Measurements from ENCODE around the gene CFAP97. TPM values are rescaled to one million over a fixed set of nuclear protein-coding genes. Genes with fewer than 3 reads are reported as not detected.

CFAP97 gene
- total RNA-seq, 1 experiment from 2014 or later: 12.4 TPM

DNA sequence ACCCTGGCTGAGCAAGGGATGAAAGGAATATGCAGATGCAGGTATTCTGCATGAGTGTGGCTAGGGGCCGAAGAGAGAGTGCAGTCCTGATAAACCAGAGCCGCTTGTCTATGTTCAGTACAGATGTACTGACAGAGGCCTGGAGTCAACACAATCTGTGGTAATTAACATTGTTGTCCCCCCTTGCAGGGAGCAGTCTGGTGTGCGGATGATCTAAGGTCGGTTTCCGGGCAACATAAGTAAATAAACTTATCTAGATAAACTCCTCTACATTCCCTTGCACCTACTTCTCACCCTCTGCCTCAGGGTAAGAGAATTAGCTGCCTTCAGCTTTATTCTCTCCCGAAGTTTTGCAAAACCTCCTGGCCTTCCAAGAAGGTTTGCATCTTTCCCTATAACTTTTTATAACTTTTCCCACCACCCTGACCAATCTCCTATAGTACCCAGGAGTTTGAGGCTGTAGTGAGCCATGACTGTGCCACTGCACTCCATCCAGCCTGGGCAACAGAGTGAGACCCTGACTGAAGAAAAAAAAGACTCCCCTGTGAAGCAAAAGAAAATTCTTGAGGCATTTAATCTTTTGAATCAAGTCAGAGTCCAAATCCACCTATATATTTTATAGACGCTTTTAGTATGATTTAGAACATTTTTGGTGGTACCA is 32.2 kb upstream of the CFAP97 start:
- H3K79me2 ChIP-seq (ENCODE audit: low read length): no peaks in the 10 kb centered on the region
- BruUV-seq (replicated peaks): no TSS peak
- no peaks in the 10 kb centered on the region for H3K9me2 ChIP-seq (replicated peaks; ENCODE audit: low read length)
- TF ChIP-seq CTCF (conservative IDR thresholded peaks at IDR 0.05; ENCODE audit: low read depth, low read length): no peak
- no peak for TF ChIP-seq EZH2 (IDR thresholded peaks at IDR 0.05; ENCODE audit: low read length, unreplicated experiment)
- TF ChIP-seq EZH2phosphoT487 (IDR thresholded peaks at IDR 0.05; ENCODE audit: borderline replicate concordance, low read length): no peak
- H3K4me1 ChIP-seq (ENCODE audit: insufficient read depth, low read length): no peaks in the 10 kb centered on the region
- DNase-seq (no peak), ATAC-seq (no peak)
- H3K27me3 ChIP-seq (ENCODE audit: low read length): no peaks in the 10 kb centered on the region
- H3F3A ChIP-seq (ENCODE audit: low read length, unreplicated experiment): no peaks in the 10 kb centered on the region
- intact Hi-C loops (cut with micrococcal nuclease): no loop called here
- no peak overlapping the region for H2AFZ ChIP-seq (ENCODE audit: low read length)
- CTCF ChIA-PET: no interaction called here
- H3K36me3 ChIP-seq (ENCODE audit: low read depth, low read length): no peaks in the 10 kb centered on the region
- no peak overlapping the region for H3K9ac ChIP-seq (ENCODE audit: low read length)
- no peak overlapping the region for H3K4me2 ChIP-seq (ENCODE audit: low read length)
- no peaks in the 10 kb centered on the region for H3K9me3 ChIP-seq (ENCODE audit: low read length)
- H3K4me3 ChIP-seq (ENCODE audit: low read length): no peak overlapping the region
- no peak overlapping the region for H3K27ac ChIP-seq (ENCODE audit: low read length)
- no peaks in the 10 kb centered on the region for H4K20me1 ChIP-seq (ENCODE audit: low read length)
- POLR2A ChIA-PET (ENCODE audit: unreplicated experiment): no interaction called here

DNA sequence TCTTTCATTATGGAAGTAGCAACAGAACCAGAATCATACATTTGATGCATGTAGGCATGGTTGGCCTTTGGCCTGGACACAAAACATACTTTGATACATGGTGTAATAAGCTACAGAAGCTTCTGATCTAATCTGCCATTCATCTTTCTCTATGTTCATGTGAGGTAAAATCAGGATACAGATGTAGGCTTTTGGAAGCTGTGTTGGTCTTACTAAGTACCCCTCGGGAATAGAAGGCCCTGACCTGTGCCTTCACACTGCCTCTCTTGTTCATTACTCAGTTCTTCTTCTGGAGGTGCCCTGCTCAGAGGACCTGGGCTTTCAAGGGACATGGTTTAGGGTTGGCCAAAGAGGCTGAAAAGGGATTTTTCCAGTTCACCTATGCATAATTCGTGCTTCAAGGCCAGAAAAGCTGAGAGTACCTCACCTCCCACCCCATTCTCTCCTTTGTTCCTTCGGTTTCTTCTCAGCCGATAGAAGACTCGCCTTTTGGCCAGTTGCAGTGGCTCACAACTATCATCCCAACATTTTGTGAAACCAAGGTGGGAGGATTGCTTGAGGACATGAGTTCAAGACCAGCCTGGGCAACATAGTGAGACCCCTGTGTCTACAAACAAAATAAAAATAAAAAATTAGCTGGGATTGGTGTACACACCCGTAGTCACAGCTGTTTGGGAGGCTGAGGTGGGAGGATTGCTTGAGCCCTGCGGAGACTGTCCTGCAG is 31.5 kb upstream of the CFAP97 start:
- CTCF ChIA-PET: no interaction called here
- no peak for ATAC-seq
- no peak overlapping the region for H3K27ac ChIP-seq (ENCODE audit: low read length)
- TF ChIP-seq CTCF (conservative IDR thresholded peaks at IDR 0.05; ENCODE audit: low read depth, low read length) (no peak), EZH2phosphoT487 (IDR thresholded peaks at IDR 0.05; ENCODE audit: borderline replicate concordance, low read length) (no peak), EZH2 (IDR thresholded peaks at IDR 0.05; ENCODE audit: low read length, unreplicated experiment) (no peak)
- no peaks in the 10 kb centered on the region for H3K4me1 ChIP-seq (ENCODE audit: insufficient read depth, low read length)
- H2AFZ ChIP-seq (ENCODE audit: low read length): no peak overlapping the region
- H3K9me3 ChIP-seq (ENCODE audit: low read length): no peaks in the 10 kb centered on the region
- no peak for DNase-seq
- no TSS peak for BruUV-seq (replicated peaks)
- no peaks in the 10 kb centered on the region for H3K27me3 ChIP-seq (ENCODE audit: low read length)
- H3K4me2 ChIP-seq (ENCODE audit: low read length): no peak overlapping the region
- H3K36me3 ChIP-seq (ENCODE audit: low read depth, low read length): no peaks in the 10 kb centered on the region
- intact Hi-C loops (cut with micrococcal nuclease): no loop called here
- POLR2A ChIA-PET (ENCODE audit: unreplicated experiment): no interaction called here
- H3K79me2 ChIP-seq (ENCODE audit: low read length): no peaks in the 10 kb centered on the region
- H3F3A ChIP-seq (ENCODE audit: low read length, unreplicated experiment): no peaks in the 10 kb centered on the region
- H3K9me2 ChIP-seq (replicated peaks; ENCODE audit: low read length): no peaks in the 10 kb centered on the region
- H4K20me1 ChIP-seq (ENCODE audit: low read length): no peaks in the 10 kb centered on the region
- H3K9ac ChIP-seq (ENCODE audit: low read length): no peak overlapping the region
- no peak overlapping the region for H3K4me3 ChIP-seq (ENCODE audit: low read length)

DNA sequence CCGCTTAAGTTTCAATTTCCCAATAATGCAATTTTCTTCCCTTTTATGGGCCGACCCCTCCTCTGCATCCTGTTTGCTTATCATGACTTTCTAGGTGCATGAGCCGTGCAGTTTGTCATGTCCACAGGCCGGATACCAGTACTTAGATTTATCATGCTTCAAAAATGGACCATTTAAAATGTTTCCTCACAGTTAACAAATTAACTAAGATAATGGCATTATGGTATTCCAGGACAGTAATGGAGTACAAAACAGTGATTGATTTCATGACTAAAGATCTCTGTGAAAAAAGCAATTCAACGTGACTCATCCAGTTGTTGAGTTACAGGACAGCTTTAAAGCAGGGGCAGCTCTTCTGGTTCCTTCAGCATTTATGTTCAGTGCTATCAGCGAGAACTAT is 28.6 kb upstream of the CFAP97 start:
- no peaks in the 10 kb centered on the region for H3K4me1 ChIP-seq (ENCODE audit: insufficient read depth, low read length)
- H3K9ac ChIP-seq (ENCODE audit: low read length): no peak overlapping the region
- H3F3A ChIP-seq (ENCODE audit: low read length, unreplicated experiment): no peaks in the 10 kb centered on the region
- TF ChIP-seq EZH2 (IDR thresholded peaks at IDR 0.05; ENCODE audit: low read length, unreplicated experiment) (no peak), CTCF (conservative IDR thresholded peaks at IDR 0.05; ENCODE audit: low read depth, low read length) (no peak)
- no peaks in the 10 kb centered on the region for H3K79me2 ChIP-seq (ENCODE audit: low read length)
- no peaks in the 10 kb centered on the region for H3K27me3 ChIP-seq (ENCODE audit: low read length)
- no peak overlapping the region for H3K27ac ChIP-seq (ENCODE audit: low read length)
- H3K36me3 ChIP-seq (ENCODE audit: low read depth, low read length): no peaks in the 10 kb centered on the region
- POLR2A ChIA-PET (ENCODE audit: unreplicated experiment): no interaction called here
- H3K9me3 ChIP-seq (ENCODE audit: low read length): no peaks in the 10 kb centered on the region
- BruUV-seq (replicated peaks): no TSS peak
- CTCF ChIA-PET: no interaction called here
- peak; percentile 46; the same call in 1 of the 2 replicates for ATAC-seq
- H3K4me3 ChIP-seq (ENCODE audit: low read length): no peak overlapping the region
- peak; percentile 13 for DNase-seq
- no peak overlapping the region for H2AFZ ChIP-seq (ENCODE audit: low read length)
- H3K9me2 ChIP-seq (replicated peaks; ENCODE audit: low read length): no peaks in the 10 kb centered on the region
- H3K4me2 ChIP-seq (ENCODE audit: low read length): no peak overlapping the region
- no peaks in the 10 kb centered on the region for H4K20me1 ChIP-seq (ENCODE audit: low read length)
- intact Hi-C loops (cut with micrococcal nuclease): no loop called here

Measured in PC-3 (cell line).